HEK293 (cell line): Measurements from ENCODE around the gene GMDS.
A peak's percentile ranks its signal among the peaks of the same experiment; 100 is the strongest.

ENCODE experiments used
- CTCF ChIA-PET: fragments of 350-600 bp; formaldehyde crosslinking; extraction: SDS; loops from one replicate; lab custom pipeline; 2021; ENCODE audit warnings: antibody characterized with exemption; lab: Yijun Ruan, JAX
- POLR2A ChIA-PET: fragments of 300-600 bp; formaldehyde crosslinking; extraction: SDS; loops from one replicate; lab custom pipeline; 2020; ENCODE audit warnings: antibody characterized with exemption, inconsistent platforms; lab: Yijun Ruan, JAX
- H3K27ac ChIP-seq: fragments of 200-500 bp; sonication (Bioruptor generic); 2 replicates; pipeline ENCODE4 v1.5.1; 2014; ENCODE audit warnings: low read depth, low read length, control low read depth, inconsistent platforms; ENCODE audit errors: extremely low read depth
- H3K36me3 ChIP-seq, 2 experiments: fragments of 200-500 bp in 1 of 2; sonication (Bioruptor generic) in 1 of 2; 1 replicate in 1 of 2; 2 replicates in 1 of 2; pipeline ENCODE4 v1.5.1; 2014 to 2017; ENCODE audit warnings: inconsistent platforms in 2 of 2, low read length in 2 of 2; ENCODE audit not compliant: control insufficient read depth in 2 of 2, insufficient read depth in 1 of 2
- H3K4me1 ChIP-seq: fragments of 200-500 bp; sonication (Bioruptor generic); 2 replicates; pipeline ENCODE4 v1.5.1; 2014; ENCODE audit warnings: mild to moderate bottlenecking, low read length, inconsistent platforms; ENCODE audit not compliant: control insufficient read depth, insufficient read depth
- H3K4me3 ChIP-seq: 2 replicates; pipeline ENCODE4 v1.5.1; 2011; ENCODE audit warnings: low read depth, mild to moderate bottlenecking, control low read depth, low read length, moderate library complexity
- H3K9me3 ChIP-seq: fragments of 200-500 bp; sonication (Bioruptor generic); 2 replicates; pipeline ENCODE4 v1.5.1; 2014; ENCODE audit warnings: low read depth, low read length, inconsistent platforms; ENCODE audit not compliant: control insufficient read depth, insufficient read depth
- GLIS2 ChIP-seq: fragments of 450-650 bp; formaldehyde crosslinking; IDR thresholded peaks from 2 replicates; pipeline ENCODE4 v1.5.1; 2016; ENCODE audit warnings: missing biosample characterization, missing genetic modification characterization
- HIC1 ChIP-seq: fragments of 450-650 bp; formaldehyde crosslinking; IDR thresholded peaks from 2 replicates; pipeline ENCODE4 v1.5.1; 2016; ENCODE audit warnings: missing biosample characterization, missing genetic modification characterization
- KLF1 ChIP-seq: fragments of 450-650 bp; formaldehyde crosslinking; IDR thresholded peaks from 2 replicates; pipeline ENCODE4 v1.5.1; 2016; ENCODE audit warnings: missing biosample characterization, missing genetic modification characterization
- KLF7 ChIP-seq: fragments of 450-650 bp; formaldehyde crosslinking; IDR thresholded peaks from 2 replicates; pipeline ENCODE4 v1.5.1; 2016; ENCODE audit warnings: missing biosample characterization, missing genetic modification characterization, borderline replicate concordance
- PATZ1 ChIP-seq: fragments of 450-650 bp; formaldehyde crosslinking; IDR thresholded peaks from 2 replicates; pipeline ENCODE4 v1.5.1; 2016; ENCODE audit warnings: missing biosample characterization, missing genetic modification characterization
- PRDM1 ChIP-seq: fragments of 450-650 bp; formaldehyde crosslinking; IDR thresholded peaks from 2 replicates; pipeline ENCODE4; 2016; ENCODE audit warnings: missing biosample characterization, missing genetic modification characterization
- TSHZ1 ChIP-seq: fragments of 450-650 bp; formaldehyde crosslinking; IDR thresholded peaks from 2 replicates; pipeline ENCODE4 v1.5.1; 2016; ENCODE audit warnings: missing biosample characterization, missing genetic modification characterization, borderline replicate concordance
- ZBTB6 ChIP-seq: fragments of 450-650 bp; formaldehyde crosslinking; IDR thresholded peaks from 2 replicates; pipeline ENCODE4 v1.5.1; 2017; ENCODE audit warnings: missing biosample characterization, missing genetic modification characterization
- ZEB2 ChIP-seq: fragments of 450-650 bp; formaldehyde crosslinking; IDR thresholded peaks from 2 replicates; pipeline ENCODE4 v1.5.1; 2016; ENCODE audit warnings: missing biosample characterization, missing genetic modification characterization
- ZFP41 ChIP-seq: fragments of 450-650 bp; formaldehyde crosslinking; IDR thresholded peaks from 2 replicates; pipeline ENCODE4 v1.5.1; 2016; ENCODE audit warnings: missing biosample characterization, missing genetic modification characterization, borderline replicate concordance
- ZNF169 ChIP-seq: fragments of 450-650 bp; formaldehyde crosslinking; IDR thresholded peaks from 2 replicates; pipeline ENCODE4 v1.5.1; 2016; ENCODE audit warnings: missing biosample characterization, missing genetic modification characterization
- ZNF302 ChIP-seq: fragments of 450-650 bp; formaldehyde crosslinking; IDR thresholded peaks from 2 replicates; pipeline ENCODE4 v1.5.1; 2016; ENCODE audit warnings: missing biosample characterization, missing genetic modification characterization, low read depth
- ZNF324 ChIP-seq: fragments of 450-650 bp; formaldehyde crosslinking; IDR thresholded peaks from 2 replicates; pipeline ENCODE4 v1.5.1; 2016; ENCODE audit warnings: missing biosample characterization, missing genetic modification characterization
- ZNF404 ChIP-seq: fragments of 450-650 bp; formaldehyde crosslinking; IDR thresholded peaks from 2 replicates; pipeline ENCODE4 v1.5.1; 2017; ENCODE audit warnings: missing biosample characterization, missing genetic modification characterization
- ZNF555 ChIP-seq: fragments of 450-650 bp; formaldehyde crosslinking; conservative IDR thresholded peaks from 2 replicates; pipeline ENCODE4 v1.5.1; 2017; ENCODE audit warnings: missing biosample characterization, mild to moderate bottlenecking, missing genetic modification characterization, inconsistent platforms
- ZNF596 ChIP-seq: fragments of 450-650 bp; IDR thresholded peaks from 2 replicates; pipeline ENCODE4 v1.5.0; 2018; ENCODE audit warnings: missing biosample characterization, mild to moderate bottlenecking, missing genetic modification characterization, moderate library complexity
- ZNF692 ChIP-seq: fragments of 450-650 bp; formaldehyde crosslinking; IDR thresholded peaks from 2 replicates; pipeline ENCODE4 v1.5.1; 2016; ENCODE audit warnings: missing biosample characterization, missing genetic modification characterization
- ZNF76 ChIP-seq: fragments of 450-650 bp; formaldehyde crosslinking; IDR thresholded peaks from 2 replicates; pipeline ENCODE4; 2016; ENCODE audit warnings: low read depth, missing biosample characterization, missing genetic modification characterization, borderline replicate concordance
- ZNF837 ChIP-seq: fragments of 450-650 bp; formaldehyde crosslinking; IDR thresholded peaks from 2 replicates; pipeline ENCODE4 v1.5.1; 2016; ENCODE audit warnings: missing biosample characterization, missing genetic modification characterization
- ZSCAN30 ChIP-seq: fragments of 450-650 bp; IDR thresholded peaks from 2 replicates; pipeline ENCODE4 v1.5.1; 2018; ENCODE audit warnings: missing biosample characterization, mild to moderate bottlenecking, missing genetic modification characterization, moderate library complexity
- TF ChIP-seq, protein P1 (sequence below): fragments of 450-650 bp; IDR thresholded peaks from 2 replicates; pipeline ENCODE4 v1.5.1; 2018; ENCODE audit warnings: missing biosample characterization, mild to moderate bottlenecking, missing genetic modification characterization

Gene GMDS

GRCh38 chr6:1686117-1687098, 559.0 kb downstream of the GMDS start (continued):
- TF ChIP-seq ZNF404 (tag by site-specific recombination): no peak
- peak; percentile 35; the same call in 1 of the 2 replicates for TF ChIP-seq TSHZ1 (tag by site-specific recombination)
- no peak for TF ChIP-seq ZBTB6
- no peak for TF ChIP-seq HIC1 (tag by site-specific recombination)
- TF ChIP-seq KLF1: peak; percentile 98
- TF ChIP-seq, protein P1, sequence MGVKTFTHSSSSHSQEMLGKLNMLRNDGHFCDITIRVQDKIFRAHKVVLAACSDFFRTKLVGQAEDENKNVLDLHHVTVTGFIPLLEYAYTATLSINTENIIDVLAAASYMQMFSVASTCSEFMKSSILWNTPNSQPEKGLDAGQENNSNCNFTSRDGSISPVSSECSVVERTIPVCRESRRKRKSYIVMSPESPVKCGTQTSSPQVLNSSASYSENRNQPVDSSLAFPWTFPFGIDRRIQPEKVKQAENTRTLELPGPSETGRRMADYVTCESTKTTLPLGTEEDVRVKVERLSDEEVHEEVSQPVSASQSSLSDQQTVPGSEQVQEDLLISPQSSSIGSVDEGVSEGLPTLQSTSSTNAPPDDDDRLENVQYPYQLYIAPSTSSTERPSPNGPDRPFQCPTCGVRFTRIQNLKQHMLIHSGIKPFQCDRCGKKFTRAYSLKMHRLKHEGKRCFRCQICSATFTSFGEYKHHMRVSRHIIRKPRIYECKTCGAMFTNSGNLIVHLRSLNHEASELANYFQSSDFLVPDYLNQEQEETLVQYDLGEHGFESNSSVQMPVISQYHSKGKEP: peak; percentile 92
- TF ChIP-seq ZSCAN30 (tag by site-specific recombination): peak; percentile 67; the same call in 1 of the 2 replicates
- no peak for TF ChIP-seq GLIS2
- TF ChIP-seq ZNF76: peak; percentile 47; the same call in 1 of the 2 replicates
- no peak for TF ChIP-seq PRDM1 (tag by site-specific recombination)
- no peak for TF ChIP-seq ZFP41

DNA sequence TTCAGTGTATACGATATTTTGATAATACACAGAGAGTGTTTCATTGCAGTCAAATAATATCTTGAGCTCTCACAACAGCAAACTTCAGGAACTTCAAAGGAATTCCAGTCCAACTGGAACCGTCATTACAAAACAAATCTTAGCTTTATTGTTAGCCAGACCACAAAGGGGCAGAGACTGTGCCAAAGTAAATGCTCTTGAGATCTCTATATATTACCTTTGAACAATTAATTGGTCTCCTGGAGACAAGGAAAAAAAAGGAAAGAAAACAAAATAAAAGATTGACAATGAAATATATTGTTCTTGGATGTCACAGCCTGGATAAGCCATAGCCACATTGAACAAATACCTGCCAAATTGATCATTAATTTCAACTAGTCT, 565.7 kb downstream of the GMDS start:
- ChIA-PET POLR2A (interaction anchor here (1.3 kb wide), 1 partner anchor 69 kb away, joined by 3 read pairs; the partner anchor contains the start of gene FOXC1), CTCF (interaction anchor here (0.6 to 1.3 kb wide), 4 partner anchors 9 to 154 kb away, joined by 4 to 5 read pairs (median 5); no protein-coding TSS in a partner anchor)
- Histone ChIP-seq H3K4me3 (no peak overlapping the region), H3K27ac (peak overlapping the region; percentile 83), H3K4me1 (peaks cover 24% of the 10 kb centered on the region), H3K36me3 (no peaks in the 10 kb centered on the region), H3K9me3 (no peaks in the 10 kb centered on the region)
- TF ChIP-seq ZNF555 (no peak), PATZ1 (tag by site-specific recombination) (no peak), ZNF837 (no peak), ZNF302 (no peak), ZNF169 (tag by site-specific recombination) (no peak), ZNF324 (no peak), ZEB2 (0 out of 2 replicates have a peak, but pooled peaks have one; percentile 59), KLF7 (tag by site-specific recombination) (peak; percentile 34; the same call in 1 of the 2 replicates), ZBTB6 (no peak), ZNF692 (tag by site-specific recombination) (0 out of 2 replicates have a peak, but pooled peaks have one; percentile 6), ZNF596 (tag by site-specific recombination) (0 out of 2 replicates have a peak, but pooled peaks have one; percentile 20)
